H9 (cell line): Measurements from ENCODE around the gene MTA3. TPM values are rescaled to one million over a fixed set of nuclear protein-coding genes. Genes with fewer than 3 reads are reported as not detected.

Experiments
- DNase-seq: peaks from one replicate; pipeline ENCODE4 v3.0.0-alpha.2; 2017
- H2AFZ ChIP-seq: one replicate; pipeline ENCODE4 v1.6.1; 2013; ENCODE audit warnings: mild to moderate bottlenecking, low read length, control low read depth, moderate library complexity
- H2AK5ac ChIP-seq: 2 replicates; pipeline ENCODE4 v1.6.1; 2013; ENCODE audit warnings: low read length, control low read depth, mixed read lengths; ENCODE audit not compliant: insufficient read length
- H2BK120ac ChIP-seq: one replicate; pipeline ENCODE4 v1.6.1; 2013; ENCODE audit warnings: low read depth, mild to moderate bottlenecking, low read length, control low read depth, inconsistent platforms; ENCODE audit not compliant: poor library complexity, severe bottlenecking
- H2BK12ac ChIP-seq: 2 replicates; pipeline ENCODE4 v1.6.1; 2013; ENCODE audit warnings: low read length, control low read depth, mixed read lengths, low read depth; ENCODE audit not compliant: insufficient read length
- H2BK15ac ChIP-seq: 2 replicates; pipeline ENCODE4 v1.6.1; 2013; ENCODE audit warnings: low read depth, low read length, control low read depth
- H2BK20ac ChIP-seq: one replicate; pipeline ENCODE4 v1.6.1; 2013; ENCODE audit warnings: low read depth, mild to moderate bottlenecking, low read length, control low read depth, inconsistent platforms; ENCODE audit not compliant: poor library complexity, severe bottlenecking
- H2BK5ac ChIP-seq: 2 replicates; pipeline ENCODE4 v1.6.1; 2013; ENCODE audit warnings: low read length, control low read depth, mixed read lengths; ENCODE audit not compliant: insufficient read length
- H3K14ac ChIP-seq: 2 replicates; pipeline ENCODE4 v1.6.1; 2013; ENCODE audit warnings: low read length, control low read depth; ENCODE audit not compliant: insufficient read depth
- H3K18ac ChIP-seq: 2 replicates; pipeline ENCODE4 v1.6.1; 2013; ENCODE audit warnings: low read depth, mild to moderate bottlenecking, mixed read lengths, low read length, control low read depth; ENCODE audit not compliant: insufficient read length
- H3K23ac ChIP-seq: 2 replicates; pipeline ENCODE4 v1.6.1; 2013; ENCODE audit warnings: low read length, control low read depth, mixed read lengths, low read depth; ENCODE audit not compliant: insufficient read length
- H3K23me2 ChIP-seq: 2 replicates; pipeline ENCODE4 v1.6.1; 2013; ENCODE audit warnings: low read depth, mild to moderate bottlenecking, mixed read lengths, low read length, control low read depth; ENCODE audit not compliant: insufficient read length, poor library complexity, severe bottlenecking
- H3K27ac ChIP-seq: 2 replicates; pipeline ENCODE4 v1.5.1; 2013; ENCODE audit warnings: low read length, control low read depth, mixed read lengths, low read depth; ENCODE audit not compliant: insufficient read length
- H3K27me3 ChIP-seq: 2 replicates; pipeline ENCODE4 v1.6.1; 2013; ENCODE audit warnings: low read length, control low read depth, inconsistent platforms; ENCODE audit not compliant: insufficient read depth
- H3K4ac ChIP-seq: 2 replicates; pipeline ENCODE4 v1.6.1; 2013; ENCODE audit warnings: low read depth, mild to moderate bottlenecking, control low read depth, inconsistent platforms, low read length, moderate library complexity
- H3K4me1 ChIP-seq: 2 replicates; pipeline ENCODE4 v1.6.1; 2013; ENCODE audit warnings: low read length, control low read depth, inconsistent platforms; ENCODE audit not compliant: insufficient read depth
- H3K4me2 ChIP-seq: 2 replicates; pipeline ENCODE4 v1.6.1; 2013; ENCODE audit warnings: low read length, control low read depth, mixed read lengths; ENCODE audit not compliant: insufficient read length, insufficient read depth
- H3K56ac ChIP-seq: 2 replicates; pipeline ENCODE4 v1.6.1; 2013; ENCODE audit warnings: low read depth, mild to moderate bottlenecking, mixed read lengths, low read length, control low read depth; ENCODE audit not compliant: insufficient read length
- H3K79me1 ChIP-seq: 2 replicates; pipeline ENCODE4 v1.6.1; 2013; ENCODE audit warnings: low read depth, mild to moderate bottlenecking, moderate library complexity, low read length, control low read depth, inconsistent platforms; ENCODE audit not compliant: insufficient read depth, poor library complexity, severe bottlenecking
- H3K79me2 ChIP-seq: 2 replicates; pipeline ENCODE4 v1.6.1; 2013; ENCODE audit warnings: low read length, control low read depth, inconsistent platforms; ENCODE audit not compliant: insufficient read depth
- H3K9ac ChIP-seq: 2 replicates; pipeline ENCODE4 v1.6.1; 2013; ENCODE audit warnings: low read length, control low read depth, mixed read lengths; ENCODE audit not compliant: insufficient read length; ENCODE audit errors: extremely low read depth
- H3K9me3 ChIP-seq: one replicate; pipeline ENCODE4 v1.6.1; 2013; ENCODE audit warnings: low read depth, low read length, inconsistent platforms; ENCODE audit not compliant: control insufficient read depth
- H3T11ph ChIP-seq: one replicate; pipeline ENCODE4 v1.6.1; 2013; ENCODE audit warnings: mild to moderate bottlenecking, low read length, control low read depth, inconsistent platforms
- H4K20me1 ChIP-seq: one replicate; pipeline ENCODE4 v1.6.1; 2013; ENCODE audit not compliant: control insufficient read depth, insufficient read length, insufficient read depth
- H4K5ac ChIP-seq: 2 replicates; pipeline ENCODE4 v1.6.1; 2013; ENCODE audit warnings: low read depth, mild to moderate bottlenecking, mixed read lengths, low read length, control low read depth; ENCODE audit not compliant: insufficient read length
- H4K8ac ChIP-seq: replicated peaks from 2 replicates; pipeline ENCODE4 v1.6.1; 2013; ENCODE audit warnings: low read length, control low read depth, mixed read lengths, low read depth; ENCODE audit not compliant: insufficient read length
- H4K91ac ChIP-seq: 2 replicates; pipeline ENCODE4 v1.6.1; 2013; ENCODE audit warnings: low read depth, mild to moderate bottlenecking, moderate library complexity, mixed read lengths, low read length, control low read depth; ENCODE audit not compliant: insufficient read length
- H3K27ac Mint-ChIP-seq, 3 experiments: 2 replicates in 2 of 3; 3 replicates in 1 of 3; pipeline ENCODE4 v1.8.0; 2020 to 2021; ENCODE audit warnings: mixed read lengths in 3 of 3, mild to moderate bottlenecking in 1 of 3, moderate library complexity in 1 of 3
- H3K27me3 Mint-ChIP-seq: 2 replicates; pipeline ENCODE4 v1.8.0; 2021; ENCODE audit warnings: low read depth, mild to moderate bottlenecking, moderate library complexity, mixed read lengths
- H3K36me3 Mint-ChIP-seq, 3 experiments: 2 replicates in 2 of 3; 3 replicates in 1 of 3; pipeline ENCODE4 v1.8.0; 2020 to 2021; ENCODE audit warnings: low read depth in 3 of 3, mixed read lengths in 3 of 3; ENCODE audit not compliant: insufficient read depth in 1 of 3
- H3K4me1 Mint-ChIP-seq, 2 experiments: 2 replicates each; pipeline ENCODE4 v1.8.0; 2020; ENCODE audit warnings: mixed read lengths in 2 of 2
- H3K4me3 Mint-ChIP-seq, 2 experiments: 2 replicates in 1 of 2; 3 replicates in 1 of 2; pipeline ENCODE4 v1.8.0; 2020 to 2021; ENCODE audit warnings: mild to moderate bottlenecking in 2 of 2, mixed read lengths in 2 of 2, moderate library complexity in 1 of 2
- H3K9me3 Mint-ChIP-seq, 2 experiments: 2 replicates in 1 of 2; 3 replicates in 1 of 2; pipeline ENCODE4 v1.8.0; 2020; ENCODE audit warnings: mild to moderate bottlenecking in 2 of 2, mixed read lengths in 2 of 2, moderate library complexity in 1 of 2
- CTCF ChIP-seq: fragments of 200-600 bp; sonication (generic); conservative IDR thresholded peaks from 3 replicates; pipeline ENCODE4 v1.8.0; 2021; ENCODE audit warnings: antibody characterized with exemption, mild to moderate bottlenecking
- WGBS: extraction: QIAGEN DNeasy Blood & Tissue Kit; methylation state at CpG from one replicate; pipeline ENCODE4 v1.1.7; 2013; ENCODE audit warnings: missing lambda C conversion rate, low lambda C conversion rate, mixed read lengths; ENCODE audit not compliant: insufficient read length; ENCODE audit errors: extremely low coverage; 5-methylcytosine and 5-hydroxymethylcytosine counted together
- total RNA-seq: library from RNA; stranded (reverse); gene quantifications from 2 replicates; pipeline ENCODE4 v1.2.1, GENCODE V29; 2021

MTA3 gene
- total RNA-seq, 1 experiment from 2014 or later = 253 TPM

GRCh38 chr2:42547014-42547413 lies 21.4 kb upstream of the MTA3 start:
- Histone ChIP-seq H2BK12ac (peak overlapping the region; percentile 0), H3K9me3 (no peaks in the 10 kb centered on the region), H3K79me2 (no peaks in the 10 kb centered on the region), H2AFZ (no peak overlapping the region), H3K79me1 (no peaks in the 10 kb centered on the region), H3K9ac (no peak overlapping the region), H3K4me2 (peak overlapping the region; percentile 28), H2BK120ac (no peak overlapping the region), H2BK15ac (no peak overlapping the region), H3K56ac (no peak overlapping the region), H2AK5ac (no peak overlapping the region), H3K23ac (no peak overlapping the region), H3K4ac (peak overlapping the region; percentile 45; the same call in 1 of the 2 replicates), H3T11ph (peak overlapping the region; percentile 1), H3K27ac (peak overlapping the region; percentile 91), H3K23me2 (no peaks in the 10 kb centered on the region), H3K14ac (no peak overlapping the region), H4K20me1 (no peaks in the 10 kb centered on the region), H2BK5ac (no peak overlapping the region), H3K18ac (peak overlapping the region; percentile 4), H4K8ac (no peak overlapping the region), H4K5ac (no peak overlapping the region), H3K27me3 (no peaks in the 10 kb centered on the region), H2BK20ac (no peak overlapping the region), H3K4me1 (peaks cover 5% of the 10 kb centered on the region), H4K91ac (no peak overlapping the region)
- Mint-ChIP-seq H3K9me3 (0 out of 5 replicates have a peak, but pooled peaks cover 0 to 2% of the 10 kb centered on the region in 2 experiments), H3K36me3 (no peaks in the 10 kb centered on the region; a peak in 1 of 7 replicates), H3K27me3 (no peaks in the 10 kb centered on the region), H3K4me3 (no peak overlapping the region; a peak in 1 of 5 replicates), H3K4me1 (peaks cover 52 to 53% of the 10 kb centered on the region in 2 experiments), H3K27ac (peak overlapping the region; percentile 63 to 99 (median 98))
- WGBS = no CpG with 5 or more reads among the region's 9 CpGs
- no peak for TF ChIP-seq CTCF
- DNase-seq = no peak
